GM23338 (cell line): Measurements from ENCODE around the gene EGLN3. TPM values are rescaled to one million over a fixed set of nuclear protein-coding genes. Genes with fewer than 3 reads are reported as not detected.

Source experiments
- ATAC-seq: fragments of 200-7000 bp; cut with Tn5 transposase; 3 replicates; pipeline ENCODE4 v1.9.1; 2020
- DNase-seq: peaks from one replicate; pipeline ENCODE4 v3.0.0-alpha.2; 2015; ENCODE audit warnings: low spot score
- H2AFZ ChIP-seq: fragments of 200-600 bp; sonication (generic); 2 replicates; pipeline ENCODE4 v1.8.0; 2016; ENCODE audit warnings: antibody characterized with exemption, mild to moderate bottlenecking, moderate library complexity
- H3F3A ChIP-seq: fragments of 200-600 bp; sonication (generic); replicated peaks from 2 replicates; pipeline ENCODE4 v1.8.0; 2017; ENCODE audit warnings: antibody characterized with exemption, mixed run types, low read depth
- H3K27ac ChIP-seq: fragments of 200-600 bp; sonication (generic); 2 replicates; pipeline ENCODE4 v1.6.1; 2016; ENCODE audit warnings: low read depth
- H3K27me3 ChIP-seq: fragments of 200-600 bp; sonication (generic); 2 replicates; pipeline ENCODE4 v1.8.0; 2016; ENCODE audit warnings: mild to moderate bottlenecking, mixed run types, moderate library complexity; ENCODE audit not compliant: insufficient read depth
- H3K36me3 ChIP-seq: fragments of 200-600 bp; sonication (generic); 2 replicates; pipeline ENCODE4 v1.8.0; 2016; ENCODE audit warnings: mild to moderate bottlenecking; ENCODE audit not compliant: insufficient read depth
- H3K4me1 ChIP-seq: fragments of 200-600 bp; sonication (generic); 2 replicates; pipeline ENCODE4 v1.8.0; 2016; ENCODE audit warnings: mild to moderate bottlenecking, moderate library complexity; ENCODE audit not compliant: insufficient read depth
- H3K4me2 ChIP-seq: fragments of 200-600 bp; sonication (generic); 2 replicates; pipeline ENCODE4 v1.7.1; 2017; ENCODE audit warnings: mixed run types
- H3K4me3 ChIP-seq: fragments of 200-600 bp; sonication (generic); 2 replicates; pipeline ENCODE4 v1.6.1; 2016; ENCODE audit warnings: mixed run types
- H3K79me2 ChIP-seq: fragments of 200-600 bp; sonication (generic); replicated peaks from 2 replicates; pipeline ENCODE4 v1.8.0; 2017; ENCODE audit warnings: mild to moderate bottlenecking; ENCODE audit not compliant: insufficient read depth
- H3K9me2 ChIP-seq: fragments of 200-600 bp; sonication (generic); 2 replicates; pipeline ENCODE4 v1.8.0; 2017; ENCODE audit not compliant: insufficient read depth
- H4K20me1 ChIP-seq: fragments of 200-600 bp; sonication (generic); replicated peaks from 2 replicates; pipeline ENCODE4 v1.8.0; 2017; ENCODE audit warnings: mild to moderate bottlenecking; ENCODE audit not compliant: insufficient read depth
- H3K27ac Mint-ChIP-seq: 2 replicates; pipeline ENCODE4 v1.8.0; 2020; ENCODE audit warnings: inconsistent platforms, mild to moderate bottlenecking, moderate library complexity, mixed read lengths
- H3K27me3 Mint-ChIP-seq: 3 replicates; pipeline ENCODE4 v1.8.0; 2022; ENCODE audit warnings: low read depth, mild to moderate bottlenecking, moderate library complexity, mixed read lengths, inconsistent platforms; ENCODE audit not compliant: insufficient read depth, poor library complexity
- H3K36me3 Mint-ChIP-seq: 3 replicates; pipeline ENCODE4 v1.8.0; 2021; ENCODE audit warnings: low read depth, mild to moderate bottlenecking, inconsistent platforms, moderate library complexity, mixed read lengths
- H3K4me1 Mint-ChIP-seq: 3 replicates; pipeline ENCODE4 v1.8.0; 2020; ENCODE audit warnings: mild to moderate bottlenecking, inconsistent platforms, mixed read lengths
- H3K4me3 Mint-ChIP-seq: 3 replicates; pipeline ENCODE4 v1.8.0; 2021; ENCODE audit warnings: moderate library complexity, mild to moderate bottlenecking, inconsistent platforms, mixed read lengths
- H3K9me3 Mint-ChIP-seq: 3 replicates; pipeline ENCODE4 v1.8.0; 2020; ENCODE audit warnings: moderate library complexity, mild to moderate bottlenecking, inconsistent platforms, mixed read lengths
- EZH2 ChIP-seq: fragments of 200-600 bp; sonication (generic); IDR thresholded peaks from one replicate; pipeline ENCODE4 v1.8.0; 2017; ENCODE audit warnings: antibody characterized with exemption, mild to moderate bottlenecking, low read depth; ENCODE audit not compliant: unreplicated experiment
- NANOG ChIP-seq: IDR thresholded peaks from 2 replicates; pipeline ENCODE4 v1.6.1; 2016; ENCODE audit warnings: antibody characterized with exemption, borderline replicate concordance
- POLR2AphosphoS5 ChIP-seq: IDR thresholded peaks from 2 replicates; pipeline ENCODE4 v1.6.1; 2016; ENCODE audit warnings: antibody characterized with exemption, low read depth
- REST ChIP-seq: IDR thresholded peaks from one replicate; pipeline ENCODE4 v1.6.1; 2018; ENCODE audit warnings: antibody characterized with exemption; ENCODE audit not compliant: unreplicated experiment
- STAT1 ChIP-seq: IDR thresholded peaks from one replicate; pipeline ENCODE4 v1.6.1; 2016; ENCODE audit warnings: antibody characterized with exemption; ENCODE audit not compliant: unreplicated experiment
- ZNF331 ChIP-seq: fragments of 250-450 bp; sonication (Bioruptor Pico); IDR thresholded peaks from 2 replicates; pipeline ENCODE4 v1.5.0; 2020; ENCODE audit warnings: low read depth, mild to moderate bottlenecking, moderate library complexity
- polyA plus RNA-seq: library from polyadenylated mRNA; unstranded; fragments of >200 nt; fragmentation: Nextera tagmentation; extraction: Ambion mirVana; gene quantifications from 2 replicates; pipeline ENCODE4 v1.2.1, GENCODE V29; 2016
- total RNA-seq: library from RNA; depleted of rRNA; stranded (reverse); fragments of >200 nt; shearing (Covaris generic); gene quantifications from 2 replicates; pipeline ENCODE4 v1.2.3, GENCODE V29; 2014
- TF ChIP-seq, protein P1 (sequence below), 2 experiments: fragments of 200-600 bp in 1 of 2; sonication (generic) in 1 of 2; conservative IDR thresholded peaks; 2 replicates each; pipeline versions ENCODE4 v1.5.1 to v1.6.1; 2016 to 2017; ENCODE audit warnings: antibody characterized with exemption in 2 of 2, low read depth in 2 of 2, mild to moderate bottlenecking in 2 of 2, moderate library complexity in 1 of 2
- TF ChIP-seq, protein P2 (sequence below): IDR thresholded peaks from 2 replicates; pipeline ENCODE4 v1.6.1; 2016; ENCODE audit warnings: antibody characterized with exemption

The EGLN3 gene
- total and polyA plus RNA-seq, 2 experiments from 2014 or later = 26.8 to 42.9 TPM

DNA sequence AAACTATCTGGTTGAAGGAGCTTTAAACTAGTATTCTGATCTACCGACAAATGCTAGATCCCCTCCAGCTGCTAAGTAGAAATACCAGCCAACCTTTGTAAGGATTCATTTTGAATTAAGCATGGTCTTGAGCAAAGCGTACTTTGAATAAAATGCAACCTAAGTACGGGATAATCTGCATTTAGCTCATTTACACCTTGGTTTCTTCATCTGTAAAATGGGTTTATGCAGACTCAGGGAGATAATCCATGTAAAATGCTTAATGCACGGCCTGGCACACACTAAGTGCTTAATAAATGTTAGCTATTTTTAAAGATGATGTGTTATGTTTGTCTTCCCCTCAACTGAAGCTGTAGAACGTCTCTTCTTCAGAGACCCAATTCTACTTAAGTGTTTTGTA, 15.9 kb downstream of the EGLN3 start:
- Histone ChIP-seq H3K27me3 (no peaks in the 10 kb centered on the region), H3K9me2 (no peaks in the 10 kb centered on the region), H3K27ac (0 out of 2 replicates have a peak overlapping the region, but pooled peaks have one; percentile 2), H2AFZ (no peak overlapping the region), H3F3A (no peaks in the 10 kb centered on the region), H3K79me2 (peaks cover 85% of the 10 kb centered on the region), H4K20me1 (0 out of 2 replicates have a peak, but pooled peaks cover 3% of the 10 kb centered on the region), H3K36me3 (no peaks in the 10 kb centered on the region), H3K4me1 (peaks cover 76% of the 10 kb centered on the region), H3K4me2 (no peak overlapping the region), H3K4me3 (no peak overlapping the region)
- Mint-ChIP-seq H3K27ac (no peak overlapping the region), H3K36me3 (peaks cover 8% of the 10 kb centered on the region), H3K4me3 (no peak overlapping the region), H3K27me3 (peaks cover 12% of the 10 kb centered on the region), H3K9me3 (no peaks in the 10 kb centered on the region; the same call in 2 of the 3 replicates), H3K4me1 (peaks cover 67% of the 10 kb centered on the region)
- no peak for ATAC-seq
- TF ChIP-seq STAT1 (no peak), ZNF331 (CRISPR knock-in tag) (no peak), EZH2 (no peak)
- TF ChIP-seq, protein P1, sequence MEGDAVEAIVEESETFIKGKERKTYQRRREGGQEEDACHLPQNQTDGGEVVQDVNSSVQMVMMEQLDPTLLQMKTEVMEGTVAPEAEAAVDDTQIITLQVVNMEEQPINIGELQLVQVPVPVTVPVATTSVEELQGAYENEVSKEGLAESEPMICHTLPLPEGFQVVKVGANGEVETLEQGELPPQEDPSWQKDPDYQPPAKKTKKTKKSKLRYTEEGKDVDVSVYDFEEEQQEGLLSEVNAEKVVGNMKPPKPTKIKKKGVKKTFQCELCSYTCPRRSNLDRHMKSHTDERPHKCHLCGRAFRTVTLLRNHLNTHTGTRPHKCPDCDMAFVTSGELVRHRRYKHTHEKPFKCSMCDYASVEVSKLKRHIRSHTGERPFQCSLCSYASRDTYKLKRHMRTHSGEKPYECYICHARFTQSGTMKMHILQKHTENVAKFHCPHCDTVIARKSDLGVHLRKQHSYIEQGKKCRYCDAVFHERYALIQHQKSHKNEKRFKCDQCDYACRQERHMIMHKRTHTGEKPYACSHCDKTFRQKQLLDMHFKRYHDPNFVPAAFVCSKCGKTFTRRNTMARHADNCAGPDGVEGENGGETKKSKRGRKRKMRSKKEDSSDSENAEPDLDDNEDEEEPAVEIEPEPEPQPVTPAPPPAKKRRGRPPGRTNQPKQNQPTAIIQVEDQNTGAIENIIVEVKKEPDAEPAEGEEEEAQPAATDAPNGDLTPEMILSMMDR (conservative IDR thresholded peaks at IDR 0.05; ENCODE audit: low read depth in 2 of 2) = no peak
- TF ChIP-seq, protein P2, sequence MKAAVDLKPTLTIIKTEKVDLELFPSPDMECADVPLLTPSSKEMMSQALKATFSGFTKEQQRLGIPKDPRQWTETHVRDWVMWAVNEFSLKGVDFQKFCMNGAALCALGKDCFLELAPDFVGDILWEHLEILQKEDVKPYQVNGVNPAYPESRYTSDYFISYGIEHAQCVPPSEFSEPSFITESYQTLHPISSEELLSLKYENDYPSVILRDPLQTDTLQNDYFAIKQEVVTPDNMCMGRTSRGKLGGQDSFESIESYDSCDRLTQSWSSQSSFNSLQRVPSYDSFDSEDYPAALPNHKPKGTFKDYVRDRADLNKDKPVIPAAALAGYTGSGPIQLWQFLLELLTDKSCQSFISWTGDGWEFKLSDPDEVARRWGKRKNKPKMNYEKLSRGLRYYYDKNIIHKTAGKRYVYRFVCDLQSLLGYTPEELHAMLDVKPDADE = no peak
- no peak for DNase-seq

GRCh38 chr14:33934043-33934750, 16.7 kb downstream of the EGLN3 start:
- Mint-ChIP-seq H3K9me3 (no peaks in the 10 kb centered on the region; the same call in 2 of the 3 replicates), H3K27me3 (peaks cover 13% of the 10 kb centered on the region), H3K4me1 (peaks cover 60% of the 10 kb centered on the region), H3K36me3 (peaks cover 12% of the 10 kb centered on the region), H3K4me3 (no peak overlapping the region), H3K27ac (no peak overlapping the region)
- Histone ChIP-seq H3K27me3 (no peaks in the 10 kb centered on the region), H3K4me2 (no peak overlapping the region), H3K36me3 (no peaks in the 10 kb centered on the region), H2AFZ (no peak overlapping the region), H3K4me3 (no peak overlapping the region), H3K27ac (no peak overlapping the region), H3K9me2 (no peaks in the 10 kb centered on the region), H3K4me1 (peaks cover 68% of the 10 kb centered on the region), H3F3A (no peaks in the 10 kb centered on the region), H4K20me1 (0 out of 2 replicates have a peak, but pooled peaks cover 3% of the 10 kb centered on the region), H3K79me2 (peaks cover 77% of the 10 kb centered on the region)
- no peak for ATAC-seq
- no peak for DNase-seq
- TF ChIP-seq NANOG (no peak), REST (no peak), POLR2AphosphoS5 (no peak), STAT1 (no peak)
- TF ChIP-seq, protein P2 = no peak
- TF ChIP-seq, protein P1 (conservative IDR thresholded peaks at IDR 0.05; ENCODE audit: low read depth in 2 of 2) = no peak
